Islet precursor cell (in vitro differentiated cells): ENCODE results near the gene PLAAT1.

ENCODE experiments used
- DNase-seq: peaks from one replicate; pipeline ENCODE4 v3.0.0-alpha.2; 2018

The PLAAT1 gene

GRCh38 chr3:193253986-193254660 lies 13.1 kb downstream of the PLAAT1 start:
- no peak for DNase-seq

GRCh38 chr3:193261970-193262369 lies 20.9 kb downstream of the PLAAT1 start:
- DNase-seq, result no peak

GRCh38 chr3:193262707-193263106 lies 21.7 kb downstream of the PLAAT1 start:
- no peak for DNase-seq

GRCh38 chr3:193269343-193270028 lies 28.5 kb downstream of the PLAAT1 start:
- DNase-seq, result no peak

GRCh38 chr3:193270451-193270850 lies 29.4 kb downstream of the PLAAT1 start:
- DNase-seq, result no peak

- DNase-seq, result no peak
Observed at GRCh38 chr3:193271101-193271840, 30.2 kb downstream of the PLAAT1 start.

- no peak for DNase-seq
Observed at GRCh38 chr3:193292386-193292785, 51.4 kb downstream of the PLAAT1 start.

- DNase-seq, result no peak
Observed at GRCh38 chr3:193295985-193296384, 55.0 kb downstream of the PLAAT1 start.

- no peak for DNase-seq
Observed at GRCh38 chr3:193297421-193297820, 56.4 kb downstream of the PLAAT1 start.

GRCh38 chr3:193301433-193301832 lies 60.4 kb downstream of the PLAAT1 start:
- DNase-seq, result no peak

GRCh38 chr3:193305356-193305755 lies 64.3 kb downstream of the PLAAT1 start:
- DNase-seq, result peak; percentile 92

- no peak for DNase-seq
Observed at GRCh38 chr3:193310914-193311723, 70.1 kb downstream of the PLAAT1 start.

GRCh38 chr3:193313061-193313958 lies 72.3 kb downstream of the PLAAT1 start:
- no peak for DNase-seq

- no peak for DNase-seq
Observed at GRCh38 chr3:193314161-193314560, 73.1 kb downstream of the PLAAT1 start.

- DNase-seq, result no peak
Observed at GRCh38 chr3:193317682-193318300, 76.8 kb downstream of the PLAAT1 start.
